ENCODE data around the gene LRP2. TPM values are rescaled to one million over a fixed set of nuclear protein-coding genes. Genes with fewer than 3 reads are reported as not detected.

The LRP2 gene
- total RNA-seq, 1 donor from 2014 or later, result 1.00 TPM

GRCh38 chr2:169159686-169160085 is 202.6 kb downstream of the LRP2 start:
- no peaks in the 10 kb centered on the region for H3K27me3 Mint-ChIP-seq (ENCODE audit: low read depth, unreplicated experiment)
- Histone ChIP-seq H3K4me1 (ENCODE audit: insufficient read depth, low read length) (no peaks in the 10 kb centered on the region), H2AFZ (ENCODE audit: low read depth, low read length) (no peak overlapping the region), H3K4me2 (ENCODE audit: low read length) (no peak overlapping the region), H3K27me3 (ENCODE audit: insufficient read depth, low read length) (no peaks in the 10 kb centered on the region), H3K9me3 (ENCODE audit: insufficient read depth, low read depth, low read length) (no peaks in the 10 kb centered on the region), H3K27ac (ENCODE audit: low read depth, low read length) (no peak overlapping the region), H3K36me3 (ENCODE audit: insufficient read depth, low read length) (no peaks in the 10 kb centered on the region), H3K79me2 (ENCODE audit: insufficient read depth, low read length) (no peaks in the 10 kb centered on the region), H3K9ac (ENCODE audit: low read length) (no peak overlapping the region), H3K4me3 (ENCODE audit: insufficient read depth, low read depth, low read length) (no peak overlapping the region), H4K20me1 (ENCODE audit: insufficient read depth, low read length) (no peaks in the 10 kb centered on the region)
- no peak for TF ChIP-seq EZH2 (IDR thresholded peaks at IDR 0.05; ENCODE audit: insufficient read depth, low read length)
- TF ChIP-seq CTCF (IDR thresholded peaks at IDR 0.05; ENCODE audit: insufficient read depth, low read depth, low read length), result no peak
- no peak overlapping the region for H3K4me3 Mint-ChIP-seq (ENCODE audit: unreplicated experiment)
- DNase-seq (ENCODE audit: low read depth) (no peak), FAIRE-seq (no peak)
- peaks cover 14% of the 10 kb centered on the region for H3K4me1 Mint-ChIP-seq (ENCODE audit: low read depth, unreplicated experiment)
- H3K9me3 Mint-ChIP-seq (ENCODE audit: unreplicated experiment), result no peaks in the 10 kb centered on the region
- H3K36me3 Mint-ChIP-seq (ENCODE audit: low read depth, unreplicated experiment), result peaks cover 2% of the 10 kb centered on the region
- no peak overlapping the region for H3K27ac Mint-ChIP-seq (ENCODE audit: unreplicated experiment)

DNA sequence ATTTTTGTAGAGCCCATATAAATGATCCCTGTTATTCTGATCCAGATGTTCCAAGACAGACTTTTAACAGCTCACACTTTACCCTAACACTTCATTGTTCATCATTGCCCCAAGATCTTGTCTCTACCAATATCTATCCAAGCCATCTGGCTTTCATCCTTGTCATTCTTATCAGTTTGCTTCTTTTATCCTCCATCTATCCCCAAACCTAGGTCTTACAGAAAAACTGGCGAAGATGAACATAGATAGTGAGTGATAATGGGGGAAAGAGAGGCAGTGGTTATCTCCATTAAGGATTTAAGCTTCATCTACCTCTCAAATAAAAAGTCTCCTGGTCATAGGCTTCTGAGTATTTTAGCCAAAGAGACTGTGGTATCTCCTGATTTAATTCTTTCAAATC is 203.5 kb downstream of the LRP2 start:
- H3K4me3 ChIP-seq (ENCODE audit: insufficient read depth, low read depth, low read length), result no peak overlapping the region
- TF ChIP-seq EZH2 (IDR thresholded peaks at IDR 0.05; ENCODE audit: insufficient read depth, low read length) (no peak), CTCF (IDR thresholded peaks at IDR 0.05; ENCODE audit: insufficient read depth, low read depth, low read length) (no peak)
- H3K9me3 ChIP-seq (ENCODE audit: insufficient read depth, low read depth, low read length), result no peaks in the 10 kb centered on the region
- no peaks in the 10 kb centered on the region for H3K36me3 ChIP-seq (ENCODE audit: insufficient read depth, low read length)
- peaks cover 4% of the 10 kb centered on the region for H3K36me3 Mint-ChIP-seq (ENCODE audit: low read depth, unreplicated experiment)
- no peak overlapping the region for H3K9ac ChIP-seq (ENCODE audit: low read length)
- H3K27ac Mint-ChIP-seq (ENCODE audit: unreplicated experiment), result no peak overlapping the region
- no peaks in the 10 kb centered on the region for H3K27me3 ChIP-seq (ENCODE audit: insufficient read depth, low read length)
- no peak overlapping the region for H2AFZ ChIP-seq (ENCODE audit: low read depth, low read length)
- H3K4me2 ChIP-seq (ENCODE audit: low read length), result no peak overlapping the region
- no peak overlapping the region for H3K27ac ChIP-seq (ENCODE audit: low read depth, low read length)
- H4K20me1 ChIP-seq (ENCODE audit: insufficient read depth, low read length), result no peaks in the 10 kb centered on the region
- H3K4me3 Mint-ChIP-seq (ENCODE audit: unreplicated experiment), result no peak overlapping the region
- peaks cover 14% of the 10 kb centered on the region for H3K4me1 Mint-ChIP-seq (ENCODE audit: low read depth, unreplicated experiment)
- peaks cover 3% of the 10 kb centered on the region for H3K9me3 Mint-ChIP-seq (ENCODE audit: unreplicated experiment)
- H3K4me1 ChIP-seq (ENCODE audit: insufficient read depth, low read length), result no peaks in the 10 kb centered on the region
- no peak for FAIRE-seq
- H3K79me2 ChIP-seq (ENCODE audit: insufficient read depth, low read length), result no peaks in the 10 kb centered on the region
- H3K27me3 Mint-ChIP-seq (ENCODE audit: low read depth, unreplicated experiment), result no peaks in the 10 kb centered on the region
- DNase-seq (ENCODE audit: low read depth), result no peak

- H3K9ac ChIP-seq (ENCODE audit: low read length), result no peak overlapping the region
- H3K27ac Mint-ChIP-seq (ENCODE audit: unreplicated experiment), result no peak overlapping the region
- no peaks in the 10 kb centered on the region for H4K20me1 ChIP-seq (ENCODE audit: insufficient read depth, low read length)
- H3K4me1 ChIP-seq (ENCODE audit: insufficient read depth, low read length), result no peaks in the 10 kb centered on the region
- no peak overlapping the region for H3K27ac ChIP-seq (ENCODE audit: low read depth, low read length)
- no peak overlapping the region for H3K4me3 Mint-ChIP-seq (ENCODE audit: unreplicated experiment)
- no peaks in the 10 kb centered on the region for H3K4me1 Mint-ChIP-seq (ENCODE audit: low read depth, unreplicated experiment)
- no peak overlapping the region for H3K4me3 ChIP-seq (ENCODE audit: insufficient read depth, low read depth, low read length)
- no peak for FAIRE-seq
- no peaks in the 10 kb centered on the region for H3K79me2 ChIP-seq (ENCODE audit: insufficient read depth, low read length)
- H3K36me3 ChIP-seq (ENCODE audit: insufficient read depth, low read length), result no peaks in the 10 kb centered on the region
- H3K27me3 Mint-ChIP-seq (ENCODE audit: low read depth, unreplicated experiment), result no peaks in the 10 kb centered on the region
- H3K9me3 ChIP-seq (ENCODE audit: insufficient read depth, low read depth, low read length), result no peaks in the 10 kb centered on the region
- no peaks in the 10 kb centered on the region for H3K27me3 ChIP-seq (ENCODE audit: insufficient read depth, low read length)
- H3K4me2 ChIP-seq (ENCODE audit: low read length), result no peak overlapping the region
- H3K9me3 Mint-ChIP-seq (ENCODE audit: unreplicated experiment), result no peaks in the 10 kb centered on the region
- DNase-seq (ENCODE audit: low read depth), result no peak
- H2AFZ ChIP-seq (ENCODE audit: low read depth, low read length), result no peak overlapping the region
- TF ChIP-seq EZH2 (IDR thresholded peaks at IDR 0.05; ENCODE audit: insufficient read depth, low read length), result no peak
- no peak for TF ChIP-seq CTCF (IDR thresholded peaks at IDR 0.05; ENCODE audit: insufficient read depth, low read depth, low read length)
- H3K36me3 Mint-ChIP-seq (ENCODE audit: low read depth, unreplicated experiment), result no peaks in the 10 kb centered on the region
These were observed 216.1 kb downstream of the LRP2 start for GRCh38 chr2:169146220-169146619.

Measured in astrocyte (in vitro differentiated cells and primary cell).